NB4 (cell line): ENCODE data around the gene CASP10.

Experiments used
- CTCF ChIP-seq: IDR thresholded peaks from one replicate; pipeline ENCODE4 v1.5.1; 2012; ENCODE audit warnings: low read depth, low read length
- POLR2A ChIP-seq: IDR thresholded peaks from 2 replicates; pipeline ENCODE4 v1.6.1; 2011; ENCODE audit warnings: mild to moderate bottlenecking; ENCODE audit not compliant: insufficient read length; ENCODE audit errors: extremely low read depth

- TF ChIP-seq CTCF (no peak), POLR2A (no peak)
These were observed 72.6 kb downstream of the CASP10 start for GRCh38 chr2:201255408-201256033.
